HCT116 (cell line): ENCODE measurements around the gene SOX15. TPM values are rescaled to one million over a fixed set of nuclear protein-coding genes. Genes with fewer than 3 reads are reported as not detected.

Experiments
- ATAC-seq: fragments of 200-7000 bp; cut with Tn5 transposase; 2 replicates; pipeline ENCODE4 v1.9.1; 2020; ENCODE audit warnings: mild to moderate bottlenecking, moderate library complexity
- BruUV-seq: library from RNA; stranded (reverse); fragments of 400-500 nt; replicated peaks from 2 replicates; lab custom pipeline; 2021; lab: Mats Ljungman, UMichigan
- CTCF ChIA-PET: fragments of 300-600 bp; sonication (Branson Sonifier 250); formaldehyde crosslinking; loops from one replicate; lab custom pipeline; 2021; ENCODE audit warnings: antibody characterized with exemption; lab: Charles Lee
- POLR2A ChIA-PET: fragments of 300-600, 350-600 bp; sonication (Branson Sonifier 250); formaldehyde crosslinking; loops from one replicate; lab custom pipeline; 2021; ENCODE audit warnings: antibody characterized with exemption; lab: Charles Lee
- RAD21 ChIA-PET, 2 experiments: fragments of 300-600 bp; sonication (Branson Sonifier 250); formaldehyde crosslinking; loops; one replicate each; lab custom pipeline; 2023; ENCODE audit warnings: low total read pairs in 2 of 2; ENCODE audit not compliant: uncharacterized antibody in 2 of 2, unreplicated experiment in 2 of 2, low non-redundant PET in 1 of 2; lab: Charles Lee
- DNase-seq: peaks from one replicate; pipeline ENCODE4 v3.0.0-alpha.2; 2010; ENCODE audit warnings: low read depth, low spot score
- H2AFZ ChIP-seq: fragments of 200-600 bp; shearing (Covaris generic), sonication (generic); 2 replicates; pipeline ENCODE4 v1.6.1; 2017; ENCODE audit warnings: low read depth, mixed run types, mixed read lengths, antibody characterized with exemption, low read length; ENCODE audit not compliant: poor library complexity, severe bottlenecking
- H3K27ac ChIP-seq: 2 replicates; pipeline ENCODE4 v1.5.1; 2012; ENCODE audit warnings: low read depth, low read length
- H3K27me3 ChIP-seq: fragments of 200-600 bp; sonication (generic); 2 replicates; pipeline ENCODE4 v1.6.1; 2016; ENCODE audit warnings: mixed run types, low read length, mixed read lengths; ENCODE audit not compliant: insufficient read depth
- H3K36me3 ChIP-seq, 2 experiments: fragments of 200-500 bp in 1 of 2; fragments of 200-600 bp in 1 of 2; sonication (Bioruptor generic) in 1 of 2; sonication (generic) in 1 of 2; 2 replicates each; pipeline versions ENCODE4 v1.5.1 to v1.6.1; 2014 to 2016; ENCODE audit warnings: low read length in 2 of 2, inconsistent platforms in 1 of 2, mixed read lengths in 1 of 2, mixed run types in 1 of 2; ENCODE audit not compliant: insufficient read depth in 2 of 2, control insufficient read depth in 1 of 2
- H3K4me1 ChIP-seq, 2 experiments: fragments of 200-600 bp in 1 of 2; sonication (generic) in 1 of 2; 2 replicates each; pipeline versions ENCODE4 v1.5.1 to v1.6.1; 2012 to 2017; ENCODE audit warnings: low read length in 2 of 2, inconsistent platforms in 1 of 2, mild to moderate bottlenecking in 1 of 2, mixed read lengths in 1 of 2, mixed run types in 1 of 2, moderate library complexity in 1 of 2; ENCODE audit not compliant: insufficient read depth in 2 of 2, control insufficient read depth in 1 of 2
- H3K4me2 ChIP-seq: fragments of 200-600 bp; sonication (generic); 2 replicates; pipeline ENCODE4 v1.6.1; 2017; ENCODE audit warnings: mixed run types, low read length, mixed read lengths
- H3K4me3 ChIP-seq, 2 experiments: fragments of 200-600 bp in 1 of 2; sonication (generic) in 1 of 2; replicated peaks in 1 of 2; 2 replicates each; pipeline ENCODE4 v1.5.1; 2011 to 2016; ENCODE audit warnings: low read length in 2 of 2, control low read depth in 1 of 2, low read depth in 1 of 2, mild to moderate bottlenecking in 1 of 2, mixed read lengths in 1 of 2, mixed run types in 1 of 2
- H3K79me2 ChIP-seq: fragments of 200-600 bp; sonication (generic); 2 replicates; pipeline ENCODE4 v1.6.1; 2017; ENCODE audit warnings: mild to moderate bottlenecking, mixed run types, low read length, moderate library complexity, mixed read lengths; ENCODE audit not compliant: insufficient read depth
- H3K9ac ChIP-seq: fragments of 200-600 bp; sonication (generic); 2 replicates; pipeline ENCODE4 v1.6.1; 2016; ENCODE audit warnings: low read length, mixed read lengths
- H3K9me2 ChIP-seq: fragments of 200-600 bp; sonication (generic), shearing (Covaris generic); 2 replicates; pipeline ENCODE4 v1.6.1; 2017; ENCODE audit warnings: mixed run types, mild to moderate bottlenecking, moderate library complexity; ENCODE audit not compliant: insufficient read depth
- H3K9me3 ChIP-seq, 2 experiments: fragments of 200-500 bp in 1 of 2; fragments of 200-600 bp in 1 of 2; sonication (Bioruptor generic) in 1 of 2; sonication (generic) in 1 of 2; 2 replicates each; pipeline ENCODE4 v1.6.1; 2014 to 2017; ENCODE audit warnings: low read length in 2 of 2, mixed read lengths in 2 of 2, inconsistent platforms in 1 of 2, low read depth in 1 of 2, mild to moderate bottlenecking in 1 of 2, mixed run types in 1 of 2, moderate library complexity in 1 of 2; ENCODE audit not compliant: control insufficient read depth in 1 of 2, insufficient read depth in 1 of 2
- H4K20me1 ChIP-seq: fragments of 200-600 bp; sonication (generic), shearing (Covaris generic); 2 replicates; pipeline ENCODE4 v1.6.1; 2017; ENCODE audit warnings: mixed run types, mild to moderate bottlenecking, moderate library complexity; ENCODE audit not compliant: insufficient read depth
- CEBPB ChIP-seq: IDR thresholded peaks from 2 replicates; pipeline ENCODE4 v1.6.1; 2012; ENCODE audit warnings: low read depth
- intact Hi-C: fragments of 100-400 bp; cut with micrococcal nuclease; formaldehyde crosslinking; loops from 2 replicates; pipeline ENCODE4 v1.10.0; 2022
- total RNA-seq: library from RNA; stranded (reverse); gene quantifications from one replicate; pipeline ENCODE4 v1.2.1, GENCODE V29; 2021; ENCODE audit not compliant: unreplicated experiment

SOX15 gene
- total RNA-seq, 1 experiment from 2014 or later: 0.69 TPM

DNA sequence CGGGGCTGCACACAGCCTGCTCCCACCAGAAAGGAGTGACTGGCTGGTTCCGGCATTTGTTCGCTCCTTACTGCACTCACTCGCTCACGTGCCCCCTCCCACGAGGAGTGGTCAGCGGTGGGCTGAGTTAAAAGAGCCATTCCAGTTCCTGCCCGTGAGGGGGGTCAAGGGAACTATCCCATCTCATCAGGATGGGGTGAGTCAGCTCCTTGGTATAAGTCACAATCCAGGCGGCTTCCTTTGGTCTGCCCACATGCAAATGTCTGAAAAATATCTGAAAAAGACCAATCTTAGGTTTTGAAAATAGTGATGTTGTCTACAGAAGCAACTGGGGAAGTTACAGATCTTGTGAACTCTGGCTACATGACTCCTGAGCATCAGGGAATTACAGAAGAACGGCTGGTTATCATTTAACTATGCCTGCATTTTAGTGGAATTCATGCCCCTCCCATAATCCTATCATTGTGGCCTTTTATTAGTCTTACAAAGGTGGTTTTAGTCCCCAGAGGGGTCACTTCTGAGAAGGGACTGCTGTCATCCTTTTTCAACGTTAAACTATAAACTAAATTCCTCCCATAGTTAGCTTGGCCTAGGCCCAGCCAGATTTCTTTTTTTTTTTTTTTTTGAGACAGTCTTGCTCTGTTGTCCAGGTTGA, 50.9 kb downstream of the SOX15 start:
- CTCF ChIA-PET: interaction anchor here (1.0 kb wide), 1 partner anchor 21 kb away, joined by 3 read pairs; no protein-coding TSS in a partner anchor
- Histone ChIP-seq H3K27me3 (no peaks in the 10 kb centered on the region), H3K9me2 (no peaks in the 10 kb centered on the region), H3K36me3 (no peaks in the 10 kb centered on the region), H3K4me1 (no peaks in the 10 kb centered on the region), H3K4me3 (no peak overlapping the region), H3K9me3 (peaks cover 8 to 12% of the 10 kb centered on the region in 2 experiments; a peak in 2 of 4 replicates), H3K9ac (no peak overlapping the region), H3K79me2 (no peaks in the 10 kb centered on the region), H2AFZ (no peak overlapping the region), H3K27ac (no peak overlapping the region), H3K4me2 (no peak overlapping the region), H4K20me1 (no peaks in the 10 kb centered on the region)
- ATAC-seq (no peak), DNase-seq (no peak)
- intact Hi-C loops: no loop called here
- POLR2A ChIA-PET: no interaction called here
- BruUV-seq: no TSS peak
- TF ChIP-seq CEBPB: no peak
- RAD21 ChIA-PET: no interaction called here

Other genes starting within 250 kb of the SOX15 start
- gene KCTD11, start 237.9 kb downstream of the SOX15 start, total RNA-seq: 5.4 TPM
- gene TMEM95, start 234.9 kb downstream of the SOX15 start, total RNA-seq: not detected
- gene TNK1, start 209.0 kb downstream of the SOX15 start, total RNA-seq: 16.8 TPM
- gene PLSCR3, start 195.6 kb downstream of the SOX15 start, total RNA-seq: 43.8 TPM
- 110 TPM for gene TMEM256, start 186.0 kb downstream of the SOX15 start, total RNA-seq
- gene NLGN2, start 182.2 kb downstream of the SOX15 start, total RNA-seq: 60.5 TPM
- gene SPEM1, start 169.8 kb downstream of the SOX15 start, total RNA-seq: 0.32 TPM
- gene SPEM2, start 164.5 kb downstream of the SOX15 start, total RNA-seq: not detected
- gene SPEM3, start 161.2 kb downstream of the SOX15 start, total RNA-seq: not detected
- gene TMEM102, start 154.7 kb downstream of the SOX15 start, total RNA-seq: 16.4 TPM
- gene FGF11, start 150.6 kb downstream of the SOX15 start, total RNA-seq: 6.1 TPM
- 10.4 TPM for gene CHRNB1, start 145.0 kb downstream of the SOX15 start, total RNA-seq
- 17.1 TPM for gene ZBTB4, start 110.5 kb downstream of the SOX15 start, total RNA-seq
- not detected for gene SLC35G6, start 108.6 kb downstream of the SOX15 start, total RNA-seq
- gene POLR2A, start 105.7 kb downstream of the SOX15 start, total RNA-seq: 205 TPM
- 12.3 TPM for gene TNFSF12, start 41.0 kb downstream of the SOX15 start, total RNA-seq
- 0.71 TPM for gene TNFSF13, start 31.3 kb downstream of the SOX15 start, total RNA-seq
- gene SENP3, start 28.2 kb downstream of the SOX15 start, total RNA-seq: 73.8 TPM
- gene CD68, start 10.5 kb downstream of the SOX15 start, total RNA-seq: 7.0 TPM
- 50.9 TPM for gene MPDU1, start 6.2 kb downstream of the SOX15 start, total RNA-seq
- gene FXR2, start 24.8 kb upstream of the SOX15 start, total RNA-seq: 49.7 TPM
- gene SAT2, start 37.7 kb upstream of the SOX15 start, total RNA-seq: 54.9 TPM
- gene SHBG, start 40.0 kb upstream of the SOX15 start, total RNA-seq: not detected
- gene ATP1B2, start 60.8 kb upstream of the SOX15 start, total RNA-seq: not detected
- gene TP53, start 97.4 kb upstream of the SOX15 start, total RNA-seq: 110 TPM
- gene WRAP53, start 98.4 kb upstream of the SOX15 start, total RNA-seq: 28.8 TPM
- gene EFNB3, start 115.1 kb upstream of the SOX15 start, total RNA-seq: 0.07 TPM
- gene DNAH2, start 127.7 kb upstream of the SOX15 start, total RNA-seq: 2.0 TPM
- 42.1 TPM for gene KDM6B, start 244.1 kb upstream of the SOX15 start, total RNA-seq